Adipocyte (in vitro differentiated cells): ENCODE results near the gene MLPH.

ENCODE experiments used
- DNase-seq: peaks from one replicate; pipeline ENCODE4 v3.0.0-alpha.2; 2015; ENCODE audit warnings: low read depth
- H3K27me3 ChIP-seq: replicated peaks from 2 replicates; pipeline ENCODE4 v1.7.0; 2013; ENCODE audit warnings: mild to moderate bottlenecking, low read length, moderate library complexity; ENCODE audit not compliant: control insufficient read depth, insufficient read depth
- H3K36me3 ChIP-seq: 2 replicates; pipeline ENCODE4 v1.7.0; 2013; ENCODE audit warnings: low read length, mild to moderate bottlenecking, moderate library complexity; ENCODE audit not compliant: control insufficient read depth, insufficient read depth, severe bottlenecking
- H3K4me1 ChIP-seq: 2 replicates; pipeline ENCODE4 v1.7.0; 2013; ENCODE audit warnings: mild to moderate bottlenecking, low read length, moderate library complexity; ENCODE audit not compliant: control insufficient read depth, insufficient read depth
- H3K4me3 ChIP-seq: 2 replicates; pipeline ENCODE4 v1.7.0; 2013; ENCODE audit warnings: mild to moderate bottlenecking, low read length, moderate library complexity
- H3K9ac ChIP-seq: 2 replicates; pipeline ENCODE4 v1.7.0; 2013; ENCODE audit warnings: mild to moderate bottlenecking, low read length, moderate library complexity
- H3K9me3 ChIP-seq: 2 replicates; pipeline ENCODE4 v1.7.0; 2013; ENCODE audit warnings: mild to moderate bottlenecking, low read length, moderate library complexity; ENCODE audit not compliant: control insufficient read depth

MLPH gene

DNA sequence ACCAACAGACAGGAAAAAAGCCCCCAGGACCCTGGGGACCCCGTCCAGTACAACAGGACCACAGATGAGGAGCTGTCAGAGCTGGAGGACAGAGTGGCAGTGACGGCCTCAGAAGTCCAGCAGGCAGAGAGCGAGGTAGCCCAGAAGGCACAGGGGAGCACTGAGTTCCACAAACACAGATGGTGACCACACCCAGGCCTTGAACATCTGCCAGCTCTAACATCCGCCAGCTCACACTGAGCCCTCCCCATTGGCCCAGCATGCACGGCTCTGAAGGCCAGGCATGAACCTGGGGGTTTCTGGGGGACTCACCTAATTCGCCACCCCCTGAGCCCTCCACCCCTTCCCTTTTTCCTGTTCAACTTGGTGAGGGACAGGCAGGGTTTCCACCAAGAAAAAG lies 53.8 kb downstream of the MLPH start:
- peak; percentile 58 for DNase-seq
- H3K4me1 ChIP-seq: peaks cover 4% of the 10 kb centered on the region
- no peaks in the 10 kb centered on the region for H3K9me3 ChIP-seq
- no peaks in the 10 kb centered on the region for H3K36me3 ChIP-seq
- H3K27me3 ChIP-seq: no peaks in the 10 kb centered on the region
- H3K4me3 ChIP-seq: no peak overlapping the region
- H3K9ac ChIP-seq: no peak overlapping the region

DNA sequence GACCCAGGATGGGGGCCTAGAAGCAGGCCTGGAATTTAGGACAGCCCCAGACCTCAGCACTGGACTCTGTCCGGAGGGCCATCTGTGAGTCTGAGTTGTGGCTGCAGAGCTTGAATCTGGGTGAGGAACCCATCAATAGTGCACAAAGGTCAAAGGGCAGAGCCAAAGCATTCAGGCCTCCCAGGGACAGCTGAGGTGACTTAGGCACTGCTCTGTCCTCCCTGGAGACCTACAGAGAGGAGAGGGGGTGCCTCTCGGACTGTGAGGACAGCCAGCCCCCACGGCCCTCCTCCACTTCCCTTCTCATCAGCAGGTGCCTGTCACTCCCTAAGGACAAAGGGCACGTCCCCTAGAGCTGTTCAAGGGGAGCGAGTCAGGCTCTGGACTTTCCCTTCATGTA lies 54.2 kb downstream of the MLPH start:
- no peaks in the 10 kb centered on the region for H3K36me3 ChIP-seq
- no peak for DNase-seq
- H3K9me3 ChIP-seq: no peaks in the 10 kb centered on the region
- peaks cover 4% of the 10 kb centered on the region for H3K4me1 ChIP-seq
- no peak overlapping the region for H3K9ac ChIP-seq
- no peaks in the 10 kb centered on the region for H3K27me3 ChIP-seq
- H3K4me3 ChIP-seq: no peak overlapping the region

DNA sequence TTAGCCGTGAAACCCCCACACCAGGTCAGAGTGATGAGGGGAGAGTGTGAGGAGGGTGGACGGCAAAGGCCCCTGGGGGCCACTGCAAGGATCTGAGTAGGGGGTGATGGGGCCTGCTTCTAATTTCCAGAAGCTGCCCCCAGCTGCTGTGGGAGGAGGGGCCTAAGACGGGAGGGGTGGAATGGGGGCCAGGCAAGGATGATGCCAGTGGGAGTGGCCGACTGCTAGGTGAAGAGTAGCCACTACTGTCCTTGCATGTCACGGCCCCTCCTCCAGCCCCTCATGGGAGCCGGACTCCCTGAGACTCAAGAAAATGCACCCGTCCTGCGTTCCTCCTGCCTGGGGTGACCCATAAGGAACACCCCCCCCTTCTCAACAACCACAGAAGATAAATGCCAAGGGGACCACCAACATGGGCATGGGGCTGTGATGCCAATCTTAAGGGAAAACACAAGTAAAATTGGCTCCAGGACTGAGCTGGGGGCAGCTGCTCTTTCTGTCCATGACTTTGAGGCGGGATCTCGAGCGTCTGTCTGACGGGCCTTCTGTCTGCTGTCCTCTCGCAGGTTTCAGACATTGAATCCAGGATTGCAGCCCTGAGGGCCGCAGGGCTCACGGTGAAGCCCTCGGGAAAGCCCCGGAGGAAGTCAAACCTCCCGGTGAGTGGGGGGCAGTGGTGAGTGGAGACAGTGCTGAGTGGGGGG lies 55.1 kb downstream of the MLPH start:
- H3K9ac ChIP-seq: no peak overlapping the region
- no peak overlapping the region for H3K4me3 ChIP-seq
- no peaks in the 10 kb centered on the region for H3K9me3 ChIP-seq
- H3K4me1 ChIP-seq: peaks cover 4% of the 10 kb centered on the region
- H3K27me3 ChIP-seq: no peaks in the 10 kb centered on the region
- DNase-seq: no peak
- H3K36me3 ChIP-seq: no peaks in the 10 kb centered on the region

GRCh38 chr2:237546040-237546875 lies 59.2 kb downstream of the MLPH start:
- DNase-seq: no peak
- Histone ChIP-seq H3K36me3 (no peaks in the 10 kb centered on the region), H3K27me3 (peaks cover 7% of the 10 kb centered on the region), H3K4me3 (no peak overlapping the region), H3K9me3 (no peaks in the 10 kb centered on the region), H3K4me1 (no peaks in the 10 kb centered on the region), H3K9ac (no peak overlapping the region)

DNA sequence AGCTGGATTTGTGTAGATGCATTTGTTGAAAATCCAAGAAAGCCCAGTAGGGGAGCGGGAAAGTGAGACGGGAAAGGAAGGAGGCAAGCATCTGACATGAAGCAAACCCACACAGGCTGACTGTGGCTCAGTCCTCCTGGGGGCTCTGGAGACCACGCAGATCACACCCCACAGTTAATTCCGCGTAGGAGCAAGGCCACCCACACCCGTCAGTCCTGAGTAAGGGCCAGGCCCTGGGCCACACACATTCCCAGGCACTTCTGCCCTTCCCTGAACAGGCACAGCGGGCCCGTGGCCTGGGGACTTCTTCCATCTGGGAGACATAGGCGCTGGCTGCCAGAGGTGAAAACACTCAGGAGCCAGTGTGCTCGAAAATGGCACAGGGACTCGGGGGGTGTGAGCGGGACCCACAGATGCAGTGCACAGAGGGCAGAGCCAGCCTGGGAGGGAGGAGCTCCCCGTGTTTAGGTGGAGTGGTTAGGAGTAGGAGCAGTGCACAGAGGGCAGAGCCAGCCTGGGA lies 59.9 kb downstream of the MLPH start:
- Histone ChIP-seq H3K4me3 (no peak overlapping the region), H3K27me3 (peaks cover 7% of the 10 kb centered on the region), H3K9ac (no peak overlapping the region), H3K4me1 (no peaks in the 10 kb centered on the region), H3K36me3 (no peaks in the 10 kb centered on the region), H3K9me3 (no peaks in the 10 kb centered on the region)
- no peak for DNase-seq

DNA sequence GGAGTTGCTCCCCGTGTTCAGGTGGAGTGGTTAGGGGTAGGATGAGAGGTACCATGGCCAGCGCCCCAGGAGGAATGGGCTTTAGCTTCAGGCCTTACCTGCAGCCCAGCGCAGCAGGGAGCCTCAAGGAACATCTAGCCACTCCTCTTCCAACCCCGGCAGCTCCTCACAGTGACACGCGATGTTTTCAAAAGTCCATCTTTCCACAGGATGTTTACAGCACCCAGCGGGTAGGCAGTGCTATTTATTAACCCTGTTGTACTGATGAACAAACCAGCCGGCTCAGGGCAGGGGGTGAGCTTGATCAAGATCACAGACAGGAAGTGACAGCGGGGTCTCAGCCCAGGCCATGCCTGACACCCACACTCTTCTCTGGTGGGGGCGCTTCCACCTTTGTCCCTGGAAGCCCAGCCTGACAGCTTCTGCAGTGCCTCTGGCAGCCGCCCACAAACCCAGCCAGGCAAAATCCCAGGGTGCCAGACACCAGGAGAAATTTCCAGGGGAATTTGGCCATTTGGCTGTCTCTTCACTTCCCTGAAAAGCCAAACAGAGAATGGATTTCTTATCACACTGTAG lies 60.9 kb downstream of the MLPH start:
- H3K4me1 ChIP-seq: no peaks in the 10 kb centered on the region
- H3K27me3 ChIP-seq: peaks cover 7% of the 10 kb centered on the region
- no peak overlapping the region for H3K4me3 ChIP-seq
- no peaks in the 10 kb centered on the region for H3K9me3 ChIP-seq
- DNase-seq: no peak
- H3K36me3 ChIP-seq: no peaks in the 10 kb centered on the region
- no peak overlapping the region for H3K9ac ChIP-seq

DNA sequence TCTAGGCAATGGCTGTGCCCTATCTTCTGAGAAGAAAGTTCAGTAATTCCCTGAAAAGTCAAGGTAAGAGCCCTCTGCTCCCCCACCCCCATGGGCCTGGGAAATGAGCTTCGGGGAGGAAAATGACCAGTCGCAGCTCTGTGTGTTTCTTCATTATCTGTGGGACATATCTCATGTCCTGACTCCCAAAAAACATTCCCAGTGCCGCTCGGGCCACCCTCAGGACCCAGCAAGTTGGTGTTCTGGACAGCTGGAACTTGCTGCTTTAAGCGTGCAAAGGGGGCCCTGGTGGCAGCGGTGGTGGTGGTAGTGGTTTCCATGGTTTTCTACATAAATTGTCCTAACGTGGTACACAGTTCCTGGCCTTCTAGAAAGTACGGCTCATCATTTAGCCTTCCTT lies 62.2 kb downstream of the MLPH start:
- Histone ChIP-seq H3K27me3 (peaks cover 7% of the 10 kb centered on the region), H3K36me3 (no peaks in the 10 kb centered on the region), H3K4me1 (no peaks in the 10 kb centered on the region), H3K4me3 (no peak overlapping the region), H3K9me3 (no peaks in the 10 kb centered on the region), H3K9ac (no peak overlapping the region)
- DNase-seq: no peak

- Histone ChIP-seq H3K27me3 (peaks cover 7% of the 10 kb centered on the region), H3K4me1 (no peaks in the 10 kb centered on the region), H3K9ac (no peak overlapping the region), H3K4me3 (no peak overlapping the region), H3K9me3 (no peaks in the 10 kb centered on the region), H3K36me3 (no peaks in the 10 kb centered on the region)
- DNase-seq: no peak
Observed at GRCh38 chr2:237549643-237550415, 62.8 kb downstream of the MLPH start.

GRCh38 chr2:237551071-237551574 lies 64.1 kb downstream of the MLPH start:
- Histone ChIP-seq H3K36me3 (no peaks in the 10 kb centered on the region), H3K4me3 (no peak overlapping the region), H3K9me3 (peaks cover 11% of the 10 kb centered on the region), H3K9ac (no peak overlapping the region), H3K4me1 (no peaks in the 10 kb centered on the region), H3K27me3 (peaks cover 7% of the 10 kb centered on the region)
- no peak for DNase-seq

GRCh38 chr2:237552908-237553307 lies 65.9 kb downstream of the MLPH start:
- no peak overlapping the region for H3K9ac ChIP-seq
- no peak for DNase-seq
- no peaks in the 10 kb centered on the region for H3K36me3 ChIP-seq
- H3K27me3 ChIP-seq: peaks cover 7% of the 10 kb centered on the region
- H3K9me3 ChIP-seq: peaks cover 15% of the 10 kb centered on the region
- H3K4me3 ChIP-seq: no peak overlapping the region
- H3K4me1 ChIP-seq: no peaks in the 10 kb centered on the region
